NCI-H2227 treated with DMSO at 0.1 percent for 48 hours (cell line): ENCODE measurements around the gene WDR33.
A peak's percentile ranks its signal among the peaks of the same experiment; 100 is the strongest.
"Not testable (repeated sequence)": the region's sequence is repeated elsewhere in the genome, so short reads cannot be mapped to it uniquely, and the experiment has no call there.

Experiments used
- DNase-seq: peaks from one replicate; lab custom pipeline; 2025; lab: John Stamatoyannopoulos, UW

The WDR33 gene

DNA sequence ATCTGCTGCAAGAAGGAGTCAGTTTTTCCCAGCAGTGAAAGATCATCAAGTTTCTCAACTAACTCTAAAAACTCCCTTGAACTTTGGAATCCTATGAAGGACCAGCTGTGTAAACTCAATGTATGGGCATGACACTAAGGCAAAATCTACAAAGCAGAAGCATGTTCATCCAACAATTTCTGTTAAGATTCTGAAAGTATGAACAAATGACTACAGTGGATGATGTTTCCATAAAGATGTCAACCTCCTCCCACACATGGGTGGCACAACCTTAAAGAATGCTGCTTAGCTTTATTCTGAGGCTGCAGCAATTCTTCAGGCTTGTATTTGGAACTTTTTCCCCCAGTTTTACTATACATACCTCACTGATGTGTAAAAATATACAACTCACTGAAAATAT lies 47.2 kb downstream of the WDR33 start:
- no peak for DNase-seq

DNA sequence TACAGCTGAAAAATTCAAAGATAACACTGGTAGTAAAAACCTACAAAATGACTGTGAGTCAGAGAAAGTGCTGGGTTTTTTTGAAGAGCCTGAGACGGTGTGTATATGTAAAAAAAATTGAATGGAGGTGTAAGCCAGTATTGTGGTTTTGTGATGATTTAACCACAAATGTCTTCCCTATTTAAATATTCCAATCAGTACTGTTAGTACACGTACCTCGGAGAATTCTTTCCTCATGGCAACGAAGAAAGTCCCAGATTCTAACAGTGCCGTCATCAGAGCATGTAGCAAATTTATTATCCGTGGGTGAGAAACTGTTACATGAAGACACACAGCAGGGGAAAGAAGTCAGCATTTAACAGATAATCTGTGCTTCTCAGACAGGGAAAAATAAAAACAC lies 48.1 kb downstream of the WDR33 start:
- no peak for DNase-seq

DNA sequence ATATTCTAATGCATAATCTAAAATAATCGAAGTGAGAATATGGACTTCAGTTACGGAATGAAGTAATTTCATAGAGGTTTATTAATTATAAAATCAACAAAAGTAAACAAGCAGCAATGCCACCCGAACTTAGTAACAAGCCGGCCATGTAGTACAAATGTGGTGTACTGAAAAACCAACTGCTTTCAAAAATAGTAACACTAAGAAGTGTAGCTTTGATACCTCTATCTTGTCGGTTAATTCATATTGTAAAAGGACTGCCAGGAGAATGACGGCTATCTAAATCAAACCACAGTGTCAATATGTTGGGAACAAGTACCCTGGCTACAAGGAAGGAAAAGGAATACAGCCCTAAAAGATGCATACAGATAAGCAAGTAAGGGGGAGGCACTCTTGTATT lies 48.5 kb downstream of the WDR33 start:
- no peak for DNase-seq

DNA sequence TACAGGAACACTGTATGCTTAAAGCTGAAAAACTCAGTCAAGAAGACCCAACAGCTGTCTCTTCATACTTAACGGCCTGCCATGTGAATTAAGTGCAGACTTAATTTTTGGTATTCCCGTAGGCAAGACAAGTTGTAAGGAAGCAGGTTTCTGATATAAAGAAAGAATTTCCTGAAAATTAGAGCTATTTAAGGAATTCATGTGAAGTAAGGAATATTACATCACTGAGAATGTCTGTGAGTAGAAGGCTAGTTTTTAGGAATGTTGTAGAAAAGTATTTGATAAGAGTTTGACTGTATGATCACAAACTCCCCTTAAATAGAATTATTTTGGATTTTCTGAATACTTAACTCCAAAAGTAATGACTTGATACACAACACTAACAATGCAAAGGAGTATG lies 51.0 kb downstream of the WDR33 start:
- DNase-seq = no peak

DNA sequence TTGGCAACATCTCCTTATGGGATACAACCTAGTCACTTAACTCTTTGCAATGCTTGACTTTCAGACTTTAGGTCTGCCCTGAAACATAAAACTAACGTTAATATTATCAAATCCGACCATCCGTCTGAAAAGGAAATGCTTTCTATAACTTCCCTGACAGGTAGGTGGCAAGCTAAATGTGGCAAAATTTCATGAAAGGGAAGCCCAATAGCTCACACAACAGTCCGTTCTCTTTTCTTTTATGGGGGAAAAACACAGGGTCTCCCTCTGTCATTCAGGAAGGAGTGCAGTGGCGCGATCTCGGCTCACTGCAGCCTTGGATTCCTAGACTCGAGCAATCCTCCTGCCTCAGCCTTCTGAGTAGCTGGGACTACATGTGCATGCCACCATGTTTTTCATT lies 56.8 kb downstream of the WDR33 start:
- no peak for DNase-seq

DNA sequence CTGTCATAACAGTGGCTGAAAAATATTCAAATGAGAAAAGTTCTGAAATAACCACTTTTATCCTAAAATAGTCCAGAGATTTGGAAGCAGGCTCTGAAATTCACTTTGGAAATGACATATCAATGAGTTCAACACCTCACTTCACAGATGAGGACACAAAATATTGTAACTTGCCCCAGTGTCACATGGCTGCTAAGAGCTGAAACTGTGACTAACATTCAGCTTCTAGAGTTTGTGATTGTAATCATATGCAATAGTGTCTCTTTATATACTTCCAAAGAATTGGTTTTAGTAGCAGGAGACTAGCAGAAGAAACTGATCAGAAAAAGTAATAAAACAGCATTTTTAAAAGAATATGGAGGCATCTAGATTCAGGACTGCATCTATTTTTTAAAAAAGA lies 57.6 kb downstream of the WDR33 start:
- DNase-seq = no peak

DNA sequence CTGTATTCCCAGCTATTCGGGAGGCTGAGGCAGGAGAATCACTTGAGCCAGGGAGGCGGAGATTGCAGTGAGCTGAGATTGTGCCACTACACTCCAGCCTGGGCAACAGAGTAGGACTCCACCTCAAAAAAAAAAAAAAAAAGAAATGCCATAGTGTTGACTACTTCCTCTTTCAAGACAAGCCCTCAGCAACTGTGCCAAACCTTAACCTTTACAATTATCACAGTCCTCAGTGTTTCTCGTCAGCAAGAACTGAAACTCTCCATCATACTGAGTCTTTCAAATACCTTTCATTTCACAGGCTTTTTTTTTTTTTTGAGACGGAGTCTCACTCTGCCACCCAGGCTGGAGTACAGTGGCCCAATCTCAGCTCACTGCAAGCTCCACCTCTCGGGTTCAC lies 61.4 kb downstream of the WDR33 start:
- DNase-seq = not testable (repeated sequence)

DNA sequence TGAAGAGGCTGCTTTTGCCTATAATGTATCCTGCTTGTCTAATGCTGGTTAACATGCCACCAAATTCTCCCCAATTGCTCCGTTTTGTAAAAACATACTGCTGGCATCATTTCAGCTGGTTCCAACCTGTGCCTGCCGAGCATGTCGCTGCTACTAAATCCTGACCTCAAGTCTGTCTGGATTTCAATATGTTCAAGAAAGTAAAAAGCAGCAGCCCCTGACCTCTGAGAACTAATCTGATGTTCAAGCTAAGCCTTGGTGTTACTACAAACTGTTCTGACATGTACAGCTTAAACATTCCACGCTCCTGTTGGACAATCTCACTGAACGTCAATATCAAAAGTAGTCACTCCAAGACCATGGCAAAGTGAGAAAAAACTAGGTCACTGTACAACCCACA lies 63.4 kb downstream of the WDR33 start:
- DNase-seq = no peak

DNA sequence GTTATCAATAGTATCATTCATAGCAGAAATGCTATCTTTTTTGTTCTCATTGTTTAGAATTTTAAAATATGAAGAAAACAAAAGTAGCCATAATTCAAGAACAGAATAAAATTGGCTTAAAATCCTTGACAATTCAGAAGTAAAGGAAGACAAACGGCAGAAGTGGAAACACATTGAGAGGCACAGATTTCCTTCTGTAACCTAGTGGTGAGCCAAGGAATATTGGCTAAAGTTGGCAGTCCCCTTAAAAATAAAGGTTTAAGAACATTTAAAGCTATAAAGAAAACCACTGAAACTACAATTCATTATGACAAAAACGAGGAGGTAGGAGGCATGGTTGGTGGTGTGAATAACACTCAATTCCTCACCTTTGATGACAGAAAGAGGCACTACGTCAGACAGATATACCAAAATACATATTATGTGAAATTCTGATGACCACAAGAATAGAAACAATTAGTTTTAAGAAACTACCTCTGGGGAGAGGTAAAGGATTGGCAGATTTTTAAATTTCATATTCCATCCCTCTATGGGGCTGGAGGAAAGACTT lies 67.4 kb downstream of the WDR33 start:
- no peak for DNase-seq

DNA sequence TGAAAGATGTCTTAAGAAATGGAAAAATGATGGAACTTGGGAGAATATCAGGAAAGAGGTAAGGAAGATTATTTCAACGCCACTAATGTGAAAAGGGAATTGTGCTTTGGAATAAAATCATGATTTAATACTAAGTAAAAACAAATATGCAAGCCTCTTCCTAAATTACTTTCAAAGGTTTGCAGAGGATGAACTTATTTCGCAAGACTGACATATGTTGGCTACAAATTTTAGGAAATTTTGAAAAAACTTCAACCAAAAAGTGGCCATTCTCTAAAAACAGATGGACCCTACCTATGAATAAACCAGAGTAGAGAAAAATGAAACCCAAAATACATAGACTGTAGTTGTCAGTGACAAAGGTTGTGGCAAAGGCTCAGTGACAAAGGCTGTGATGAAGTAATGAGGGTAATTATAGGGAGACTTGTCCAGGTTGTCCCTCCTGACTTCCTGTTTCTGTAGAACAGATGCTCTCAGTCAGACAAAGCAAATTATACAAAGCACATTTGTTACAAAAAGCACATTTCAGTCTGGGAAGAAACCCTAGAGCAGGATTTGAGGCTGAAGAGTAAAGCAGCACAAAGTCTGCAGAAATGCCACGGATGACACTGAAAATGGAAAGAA lies 70.2 kb downstream of the WDR33 start:
- peak; percentile 32 for DNase-seq

DNA sequence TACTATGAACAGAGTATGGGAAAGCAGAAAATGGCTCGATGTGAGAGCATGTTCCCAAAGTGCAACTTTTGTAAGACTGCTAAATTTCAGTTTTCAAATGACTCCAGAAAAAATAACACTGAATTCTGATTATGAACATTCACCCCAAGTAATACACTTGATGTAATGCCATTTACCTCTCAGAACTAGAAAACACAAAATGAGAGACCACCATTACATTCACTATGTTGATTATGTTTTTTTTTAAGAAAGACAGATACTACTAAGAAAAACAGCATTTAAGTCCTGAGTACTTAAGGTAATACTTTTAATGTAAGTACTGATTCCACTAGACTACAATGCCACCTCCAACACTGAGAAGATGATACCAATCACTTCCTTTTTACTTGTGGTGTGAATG lies 71.2 kb downstream of the WDR33 start:
- DNase-seq = no peak

DNA sequence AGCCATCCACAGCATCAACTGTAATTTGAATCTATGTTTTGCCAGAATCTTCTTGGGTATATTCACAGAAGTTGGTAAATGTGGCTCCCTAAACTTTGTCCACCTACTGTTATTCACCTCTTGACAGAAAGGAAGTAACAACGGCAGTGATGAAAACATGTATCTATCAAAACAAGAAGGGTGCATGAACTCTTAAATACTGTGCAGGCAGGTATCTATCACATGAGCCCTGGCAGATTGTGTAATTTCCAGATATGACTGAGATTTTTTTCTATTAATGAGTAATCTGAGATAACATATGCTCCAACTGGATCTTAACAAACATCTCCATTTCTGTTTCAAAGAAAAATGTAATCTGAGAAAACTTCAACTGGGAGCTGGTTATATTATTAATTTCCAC lies 73.1 kb downstream of the WDR33 start:
- no peak for DNase-seq

DNA sequence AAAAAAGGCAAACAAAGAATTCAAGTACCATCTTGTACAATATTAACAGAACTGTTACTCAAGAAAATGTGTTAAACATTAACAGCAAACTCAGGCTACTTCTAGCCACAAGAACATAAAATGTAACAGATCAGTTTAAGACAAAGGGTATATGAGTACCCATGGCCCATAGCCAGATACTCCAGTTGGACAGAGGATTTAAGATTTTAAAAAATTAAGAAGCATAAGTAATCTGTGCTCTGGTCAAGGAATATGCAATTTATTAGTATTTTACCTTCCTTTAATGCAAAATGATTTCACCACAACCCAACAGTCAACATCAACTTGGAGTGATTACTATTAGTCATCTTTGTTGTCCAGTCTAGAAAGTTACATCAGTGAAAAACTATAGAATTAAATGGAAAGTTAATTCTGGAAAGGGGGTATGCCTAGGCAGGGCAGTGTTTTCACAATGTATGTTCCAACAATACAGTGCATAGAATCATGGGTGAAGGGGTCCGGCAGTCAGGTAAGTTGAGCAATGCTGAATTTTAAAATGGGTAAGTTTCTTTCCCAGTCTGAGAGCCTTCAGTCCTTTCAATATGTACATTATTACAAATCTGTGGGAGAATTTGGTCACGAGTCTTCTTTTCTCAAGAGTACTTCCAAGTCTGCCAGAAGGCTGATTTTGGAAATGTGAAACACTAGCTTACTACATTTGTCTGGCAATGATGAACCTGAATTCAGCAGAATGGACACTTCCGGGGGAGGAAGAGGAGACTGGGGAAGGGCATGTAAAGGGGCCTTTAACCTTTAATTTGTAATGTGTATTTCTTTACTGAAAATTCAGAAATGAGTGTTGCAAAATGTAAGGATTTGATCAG lies 75.2 kb downstream of the WDR33 start:
- no peak for DNase-seq

DNA sequence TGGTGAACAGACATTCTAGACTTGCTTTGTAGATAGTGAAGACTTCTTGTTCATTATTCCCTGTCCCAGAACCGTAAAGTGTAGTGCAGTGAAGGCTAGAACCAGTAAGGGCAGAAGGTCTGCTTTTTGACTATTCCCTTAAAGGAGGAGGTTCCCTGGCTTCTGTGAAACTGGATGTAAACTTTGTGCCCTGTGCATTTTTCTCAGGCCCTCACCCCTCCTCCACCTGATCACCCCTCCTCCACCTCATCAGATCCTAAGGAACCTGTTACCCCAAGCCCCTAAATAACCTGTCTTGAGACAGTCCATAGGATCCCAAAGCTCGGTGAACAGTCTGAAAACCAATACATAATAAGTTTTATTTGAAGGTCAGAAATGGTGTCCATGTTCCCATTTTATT lies 75.9 kb downstream of the WDR33 start:
- DNase-seq = no peak

DNA sequence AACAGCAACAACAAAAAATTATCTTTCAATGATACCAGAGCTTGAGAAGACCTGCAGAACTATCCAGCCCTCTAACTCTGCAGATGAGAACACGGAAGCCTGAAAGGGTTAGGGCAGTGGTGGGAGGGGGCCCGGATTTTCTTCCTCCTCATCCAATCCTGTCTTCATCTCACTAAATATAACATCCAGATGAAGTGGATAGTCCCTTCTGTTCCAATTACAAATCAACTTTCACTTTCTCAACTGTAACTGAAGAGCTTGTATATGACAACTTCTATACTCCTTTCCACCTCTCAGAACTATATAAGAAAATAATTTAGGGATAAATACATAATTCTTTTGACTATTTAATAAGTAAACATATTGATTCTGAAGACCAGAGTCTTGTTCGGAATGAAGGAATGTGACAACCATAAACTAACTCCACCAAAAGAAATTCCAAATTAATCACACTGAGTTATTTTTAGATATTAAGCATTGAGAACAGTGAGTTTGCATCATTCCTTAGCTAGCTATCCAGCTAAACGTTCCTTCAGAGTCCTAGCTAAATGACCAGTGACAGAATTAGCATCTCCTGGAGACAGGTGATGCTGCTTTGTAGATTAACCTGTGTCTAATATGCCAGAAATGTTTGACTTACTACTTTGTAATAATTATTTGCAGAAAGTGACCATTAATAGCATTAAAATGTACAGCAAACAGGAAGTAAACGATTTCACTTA lies 77.0 kb downstream of the WDR33 start:
- no peak for DNase-seq

DNA sequence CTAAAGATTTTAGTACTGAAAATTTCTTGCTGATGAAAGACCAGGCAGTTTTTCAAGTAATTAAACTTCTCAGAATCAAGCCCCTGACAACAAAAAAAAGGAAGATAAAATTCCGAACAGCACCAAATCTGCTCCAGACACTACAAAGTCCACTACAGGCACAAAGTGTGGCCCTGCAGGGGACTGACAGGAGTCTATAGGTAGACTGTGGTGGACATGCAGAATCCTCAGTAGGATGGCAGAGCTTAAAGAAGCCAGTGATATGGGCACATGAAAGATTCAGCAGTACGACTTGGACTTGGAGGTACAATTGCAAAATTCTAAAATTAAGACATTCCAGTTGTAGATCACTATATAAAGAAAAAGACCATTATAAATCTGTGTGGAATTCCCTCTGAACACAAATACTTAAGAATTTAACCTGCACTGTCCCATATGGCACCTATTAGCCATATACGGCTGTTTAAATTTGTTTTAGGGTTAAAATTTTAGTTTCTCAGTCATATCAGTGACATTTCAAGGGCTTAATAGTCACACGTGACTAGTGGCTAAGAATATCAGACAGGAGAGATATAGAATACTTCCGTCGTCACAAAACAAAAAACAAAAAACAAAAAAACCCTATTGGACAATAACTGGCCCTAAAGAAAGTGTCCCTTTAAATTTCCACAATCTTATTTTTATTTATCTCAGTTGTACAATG lies 77.7 kb downstream of the WDR33 start:
- DNase-seq = no peak

DNA sequence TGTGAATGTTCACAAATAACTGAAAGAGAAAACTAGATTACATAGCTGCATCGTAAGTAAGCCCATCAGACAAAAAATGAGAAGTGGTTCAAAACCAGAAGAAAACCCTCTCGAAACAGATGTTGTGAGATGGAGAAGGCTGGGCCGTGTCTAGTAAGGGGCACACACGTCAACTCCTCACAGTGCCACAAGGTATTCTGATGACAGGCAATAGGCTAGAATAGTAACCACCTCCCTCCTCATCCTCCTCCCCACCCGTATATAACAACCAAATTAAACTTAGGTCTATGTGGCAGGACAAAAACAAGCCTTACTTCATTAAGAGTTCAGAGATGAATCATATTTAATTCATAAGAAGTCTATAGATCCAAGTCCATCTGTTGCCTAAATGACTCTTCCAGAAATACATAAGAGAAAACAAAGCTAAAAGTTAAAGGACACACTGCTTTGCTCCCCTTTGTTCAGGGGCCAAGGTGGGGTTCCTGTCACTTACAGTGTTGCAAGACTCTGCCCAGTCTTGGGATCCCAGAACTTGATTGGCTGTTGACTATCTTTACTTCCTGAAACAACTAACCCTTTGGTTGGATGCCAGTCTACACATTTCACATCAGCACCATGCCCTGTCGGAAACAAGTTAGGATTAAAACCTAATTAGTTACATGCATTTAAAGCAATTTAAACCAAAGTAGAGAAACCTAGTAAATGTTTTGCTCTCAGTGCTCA lies 84.7 kb downstream of the WDR33 start:
- no peak for DNase-seq

DNA sequence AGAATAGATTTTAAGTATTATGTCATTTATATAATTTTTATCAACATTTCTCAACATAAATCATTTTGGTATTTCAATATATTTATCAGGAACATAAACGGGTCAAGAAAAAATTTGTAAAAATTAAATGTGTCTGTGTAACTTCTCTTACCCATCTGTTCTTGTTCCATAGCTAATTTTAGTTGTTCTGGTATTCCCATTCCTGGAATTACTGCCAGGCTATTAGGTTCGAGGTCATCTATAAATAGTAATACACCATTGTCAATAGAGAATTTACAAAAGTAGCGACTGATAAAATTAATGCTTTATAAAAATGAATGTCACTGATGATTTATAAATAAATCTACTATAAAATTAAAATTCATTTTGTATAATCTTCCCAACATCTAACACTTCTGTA lies 88.2 kb downstream of the WDR33 start:
- no peak for DNase-seq

DNA sequence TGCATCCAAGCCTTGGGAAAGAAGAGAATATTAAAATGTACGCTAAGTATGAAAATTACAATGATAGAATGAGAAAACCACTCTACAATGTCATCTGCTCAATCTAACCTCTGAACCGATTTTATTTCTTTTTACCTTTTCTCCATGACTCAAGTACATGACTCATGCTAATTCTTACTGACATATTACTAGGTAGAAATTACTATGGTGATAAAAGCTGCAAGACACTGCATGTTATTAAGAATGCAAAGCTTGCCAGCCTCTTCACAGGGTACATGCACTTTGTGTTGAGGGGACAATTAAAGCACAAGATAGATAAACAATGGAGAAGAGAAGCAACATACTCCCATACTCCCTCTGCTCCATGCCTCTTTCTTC lies 89.0 kb downstream of the WDR33 start:
- no peak for DNase-seq

DNA sequence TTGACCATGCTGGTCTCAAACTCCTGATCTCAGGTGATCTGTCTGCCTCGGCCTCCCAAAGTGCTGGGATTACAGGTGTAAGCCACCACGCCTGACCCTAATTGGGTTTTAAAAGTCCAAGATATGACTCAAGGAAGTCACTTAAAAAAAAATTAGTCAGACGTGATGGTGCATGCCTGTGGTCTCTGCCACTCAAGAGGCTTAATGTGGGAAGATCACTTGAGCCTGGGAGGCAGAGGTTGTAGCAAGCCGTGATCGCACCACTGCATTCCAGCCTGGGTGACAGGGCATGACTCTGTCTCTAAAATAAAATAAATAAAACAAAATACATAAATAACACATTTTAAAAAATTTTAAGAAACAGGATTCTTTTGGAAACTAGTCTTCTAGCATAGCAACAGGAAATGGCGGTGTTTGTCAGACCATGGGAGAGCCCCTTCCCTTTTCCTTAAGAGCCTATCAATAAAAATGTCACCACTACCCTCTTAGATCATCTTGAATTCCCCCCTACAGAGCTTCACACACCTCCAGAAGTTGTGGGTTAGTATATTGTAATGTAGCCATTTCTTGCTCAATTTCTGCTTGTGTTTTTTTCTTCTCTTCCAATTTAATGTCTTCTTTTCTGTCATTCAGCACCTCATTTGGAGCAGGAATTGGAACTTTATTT lies 89.5 kb downstream of the WDR33 start:
- no peak for DNase-seq
